MCF 10A (cell line): ENCODE measurements around the gene LILRB5. TPM values are rescaled to one million over a fixed set of nuclear protein-coding genes. Genes with fewer than 3 reads are reported as not detected.

Experiments
- BruUV-seq: library from RNA; stranded (reverse); fragments of 400-500 nt; replicated peaks from 2 replicates; lab custom pipeline; 2021; lab: Mats Ljungman, UMichigan
- CTCF ChIA-PET: fragments of 300-600 bp; sonication (Branson Sonifier 250); formaldehyde crosslinking; extraction: SDS; loops from one replicate; lab custom pipeline; 2021; ENCODE audit warnings: antibody characterized with exemption, inconsistent platforms; lab: Yijun Ruan, JAX
- POLR2A ChIA-PET: fragments of 300-600, 350-650 bp; sonication (Branson Sonifier 250); formaldehyde crosslinking; extraction: SDS; loops from one replicate; lab custom pipeline; 2020; ENCODE audit warnings: antibody characterized with exemption, inconsistent platforms; lab: Yijun Ruan, JAX
- DNase-seq: peaks from one replicate; pipeline ENCODE4 v3.0.0-alpha.2; 2018; ENCODE audit not compliant: unreplicated experiment
- H3K27ac Mint-ChIP-seq: one replicate; pipeline ENCODE4 v1.8.0; 2022; ENCODE audit warnings: mild to moderate bottlenecking, low read depth, mixed read lengths; ENCODE audit not compliant: unreplicated experiment
- H3K27me3 Mint-ChIP-seq: one replicate; pipeline ENCODE4 v1.8.0; 2022; ENCODE audit warnings: mixed read lengths; ENCODE audit not compliant: insufficient read depth, unreplicated experiment
- H3K36me3 Mint-ChIP-seq: one replicate; pipeline ENCODE4 v1.8.0; 2022; ENCODE audit warnings: mild to moderate bottlenecking, moderate library complexity, mixed read lengths; ENCODE audit not compliant: insufficient read depth, unreplicated experiment
- H3K4me1 Mint-ChIP-seq: one replicate; pipeline ENCODE4 v1.8.0; 2022; ENCODE audit warnings: mixed read lengths; ENCODE audit not compliant: insufficient read depth, unreplicated experiment
- H3K4me3 Mint-ChIP-seq: one replicate; pipeline ENCODE4 v1.8.0; 2022; ENCODE audit warnings: mild to moderate bottlenecking, moderate library complexity, mixed read lengths; ENCODE audit not compliant: unreplicated experiment
- H3K9me3 Mint-ChIP-seq: one replicate; pipeline ENCODE4 v1.8.0; 2022; ENCODE audit warnings: mixed read lengths; ENCODE audit not compliant: unreplicated experiment
- intact Hi-C: fragments of 100-400 bp; cut with micrococcal nuclease; formaldehyde crosslinking; loops from 2 replicates; pipeline ENCODE4 v1.14.1; 2022
- total RNA-seq: library from RNA; stranded (reverse); gene quantifications from 2 replicates; pipeline ENCODE4 v1.2.3, GENCODE V29; 2022
- TF ChIP-seq, protein P1 (sequence below): fragments of 200-600 bp; IDR thresholded peaks from one replicate; pipeline ENCODE4 v1.8.0; 2022; ENCODE audit warnings: antibody characterized with exemption, mild to moderate bottlenecking; ENCODE audit not compliant: unreplicated experiment

The LILRB5 gene
- total RNA-seq, 1 experiment from 2014 or later, result not detected

DNA sequence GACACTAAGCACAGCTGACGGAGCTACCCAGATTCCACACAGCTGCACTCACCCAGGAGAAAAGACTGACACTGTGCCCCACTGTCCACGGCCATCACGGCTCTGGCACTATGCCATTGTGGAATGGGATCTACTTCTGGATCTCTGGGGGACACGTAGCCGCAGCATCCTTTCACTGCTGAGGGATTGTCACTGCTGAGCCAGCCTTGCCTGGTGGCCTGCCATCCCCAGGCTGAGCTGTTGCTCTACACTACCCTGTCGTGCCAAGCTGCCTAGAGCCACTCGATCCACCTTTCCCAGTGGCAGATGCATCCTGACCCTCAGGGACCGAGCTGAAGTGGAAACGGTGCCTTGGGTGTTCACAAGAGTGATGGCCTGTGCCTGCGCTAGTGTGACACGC, 5.0 kb upstream of the LILRB5 start:
- Mint-ChIP-seq H3K27ac (no peak overlapping the region), H3K4me1 (no peaks in the 10 kb centered on the region), H3K9me3 (no peaks in the 10 kb centered on the region), H3K27me3 (peaks cover 29% of the 10 kb centered on the region), H3K4me3 (no peak overlapping the region), H3K36me3 (no peaks in the 10 kb centered on the region)
- no TSS peak for BruUV-seq
- TF ChIP-seq, protein P1, sequence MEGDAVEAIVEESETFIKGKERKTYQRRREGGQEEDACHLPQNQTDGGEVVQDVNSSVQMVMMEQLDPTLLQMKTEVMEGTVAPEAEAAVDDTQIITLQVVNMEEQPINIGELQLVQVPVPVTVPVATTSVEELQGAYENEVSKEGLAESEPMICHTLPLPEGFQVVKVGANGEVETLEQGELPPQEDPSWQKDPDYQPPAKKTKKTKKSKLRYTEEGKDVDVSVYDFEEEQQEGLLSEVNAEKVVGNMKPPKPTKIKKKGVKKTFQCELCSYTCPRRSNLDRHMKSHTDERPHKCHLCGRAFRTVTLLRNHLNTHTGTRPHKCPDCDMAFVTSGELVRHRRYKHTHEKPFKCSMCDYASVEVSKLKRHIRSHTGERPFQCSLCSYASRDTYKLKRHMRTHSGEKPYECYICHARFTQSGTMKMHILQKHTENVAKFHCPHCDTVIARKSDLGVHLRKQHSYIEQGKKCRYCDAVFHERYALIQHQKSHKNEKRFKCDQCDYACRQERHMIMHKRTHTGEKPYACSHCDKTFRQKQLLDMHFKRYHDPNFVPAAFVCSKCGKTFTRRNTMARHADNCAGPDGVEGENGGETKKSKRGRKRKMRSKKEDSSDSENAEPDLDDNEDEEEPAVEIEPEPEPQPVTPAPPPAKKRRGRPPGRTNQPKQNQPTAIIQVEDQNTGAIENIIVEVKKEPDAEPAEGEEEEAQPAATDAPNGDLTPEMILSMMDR, result no peak
- no peak for DNase-seq
- ChIA-PET POLR2A (no interaction called here), CTCF (interaction anchor here (0.5 to 0.8 kb wide), 2 partner anchors 469 to 729 kb away, joined by 3 read pairs; no protein-coding TSS in a partner anchor)
- intact Hi-C loops, result no loop called here

DNA sequence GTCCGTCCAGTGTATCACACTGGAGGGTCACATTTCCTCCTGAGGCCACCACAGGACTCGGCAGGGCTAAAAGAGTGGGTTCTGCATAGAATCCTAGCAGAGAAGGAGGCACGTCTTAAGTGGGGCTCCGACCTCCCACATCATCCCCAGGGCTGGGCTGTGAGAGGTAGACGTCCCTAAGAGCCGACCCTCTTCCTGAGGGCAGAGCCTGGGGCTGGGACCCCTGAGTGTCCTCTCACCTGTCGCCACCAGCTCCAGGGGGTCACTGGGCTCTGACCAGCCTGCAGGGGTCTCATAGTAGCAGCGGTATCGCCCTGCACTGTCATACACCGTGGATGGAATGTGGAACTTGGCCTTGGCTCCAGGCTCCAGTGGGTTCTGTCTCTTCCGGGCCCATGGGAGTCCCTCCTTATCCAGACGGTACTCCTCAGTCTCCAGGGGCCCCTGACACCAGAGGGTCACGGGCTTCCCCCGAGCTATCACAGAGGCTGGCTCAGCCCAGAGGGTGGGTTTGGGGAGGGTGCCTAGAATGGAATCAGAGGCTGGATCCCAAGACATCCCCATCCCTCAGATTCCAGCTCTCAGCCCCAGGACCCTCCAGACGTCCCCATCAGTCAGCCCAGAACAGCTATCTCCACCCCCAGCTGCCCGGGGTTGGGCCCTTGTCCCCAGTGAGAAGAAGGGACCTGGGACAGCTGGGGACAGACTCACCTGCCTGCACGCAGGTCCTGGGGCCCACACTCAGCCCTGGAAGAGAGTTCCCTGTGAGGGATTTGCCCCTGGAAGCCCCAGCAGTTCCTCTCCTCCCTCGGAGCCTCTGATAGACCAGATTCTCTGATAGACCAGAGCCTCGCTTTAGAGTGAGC, 590 bp downstream of the LILRB5 start:
- CTCF ChIA-PET, result interaction anchor here (2.4 kb wide), 1 partner anchor 10 kb away, joined by 25 read pairs; no protein-coding TSS in a partner anchor

GRCh38 chr19:54255105-54255775, 1.8 kb downstream of the LILRB5 start:
- no peak for DNase-seq
- ChIA-PET CTCF (interaction anchor here (2.4 kb wide), 1 partner anchor 11 kb away, joined by 25 read pairs; no protein-coding TSS in a partner anchor), POLR2A (no interaction called here)
- no peak overlapping the region for H3K4me3 Mint-ChIP-seq
- H3K27ac Mint-ChIP-seq, result no peak overlapping the region
- H3K9me3 Mint-ChIP-seq, result no peaks in the 10 kb centered on the region
- H3K27me3 Mint-ChIP-seq, result peaks cover 62% of the 10 kb centered on the region
- no peaks in the 10 kb centered on the region for H3K36me3 Mint-ChIP-seq
- intact Hi-C loops, result no loop called here
- no peaks in the 10 kb centered on the region for H3K4me1 Mint-ChIP-seq
- no TSS peak for BruUV-seq
- TF ChIP-seq, protein P1, result no peak

More for the DNA sequence above, 590 bp downstream of the LILRB5 start:
- TF ChIP-seq, protein P1, result no peak
- no peak overlapping the region for H3K27ac Mint-ChIP-seq
- H3K4me1 Mint-ChIP-seq, result no peaks in the 10 kb centered on the region
- POLR2A ChIA-PET, result no interaction called here
- H3K36me3 Mint-ChIP-seq, result no peaks in the 10 kb centered on the region
- H3K4me3 Mint-ChIP-seq, result no peak overlapping the region
- H3K9me3 Mint-ChIP-seq, result no peaks in the 10 kb centered on the region
- intact Hi-C loops, result no loop called here
- peaks cover 50% of the 10 kb centered on the region for H3K27me3 Mint-ChIP-seq
- no TSS peak for BruUV-seq
- DNase-seq, result no peak
